Measurements from ENCODE around the gene OR2H2.

The OR2H2 gene

DNA sequence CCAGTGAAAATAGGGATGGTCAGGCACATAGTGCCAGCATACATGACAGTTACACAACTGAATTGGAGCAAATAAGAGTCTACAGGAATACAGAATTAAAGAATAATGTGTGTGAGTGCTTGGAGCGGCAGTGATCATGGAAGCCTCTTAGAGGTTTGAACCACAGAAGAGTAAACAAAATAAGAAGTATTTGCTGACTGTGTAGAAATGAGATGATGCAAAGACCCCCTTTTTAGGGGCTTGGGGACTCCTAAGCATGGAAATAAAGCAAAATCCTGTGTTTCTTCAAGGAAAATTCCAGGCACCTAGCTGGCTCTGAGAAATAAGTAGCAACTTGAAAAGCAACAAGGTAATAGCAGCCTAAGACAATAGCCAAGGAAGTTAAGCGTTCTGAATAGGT lies 6.8 kb downstream of the OR2H2 start:
- DNase-seq (ENCODE audit: low read depth): no peak

DNA sequence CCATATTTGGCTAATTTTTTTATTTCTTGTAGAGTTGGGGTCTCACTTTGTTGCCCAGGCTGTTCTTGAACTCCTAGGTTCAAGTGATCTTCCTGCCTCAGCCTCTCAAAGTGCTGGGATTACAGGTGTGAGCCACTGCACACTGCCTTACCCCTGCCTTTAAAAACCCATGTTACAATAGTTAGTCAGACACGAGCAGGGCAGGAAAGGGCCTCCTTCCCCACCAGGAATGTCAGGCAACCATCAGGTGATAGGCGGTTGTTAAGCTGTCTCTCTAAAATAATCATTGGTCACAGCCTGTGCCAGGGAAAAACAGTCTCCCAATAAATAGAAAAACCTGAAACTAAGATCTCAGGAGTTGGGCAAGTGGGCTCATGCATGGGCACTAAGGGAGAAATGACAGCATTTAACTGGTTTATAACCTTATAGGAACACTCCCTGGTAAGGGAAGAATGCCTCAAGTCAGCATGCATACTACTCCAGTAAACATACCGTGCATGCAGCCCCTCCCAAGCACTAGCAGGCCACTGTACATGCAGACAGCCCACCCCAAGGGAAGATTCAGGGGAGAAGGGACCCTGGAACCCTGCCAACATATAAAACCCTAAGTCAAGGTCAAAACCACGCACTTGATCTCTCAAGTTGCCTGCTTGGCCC lies 8.4 kb downstream of the OR2H2 start:
- DNase-seq (ENCODE audit: low read depth): no peak

DNA sequence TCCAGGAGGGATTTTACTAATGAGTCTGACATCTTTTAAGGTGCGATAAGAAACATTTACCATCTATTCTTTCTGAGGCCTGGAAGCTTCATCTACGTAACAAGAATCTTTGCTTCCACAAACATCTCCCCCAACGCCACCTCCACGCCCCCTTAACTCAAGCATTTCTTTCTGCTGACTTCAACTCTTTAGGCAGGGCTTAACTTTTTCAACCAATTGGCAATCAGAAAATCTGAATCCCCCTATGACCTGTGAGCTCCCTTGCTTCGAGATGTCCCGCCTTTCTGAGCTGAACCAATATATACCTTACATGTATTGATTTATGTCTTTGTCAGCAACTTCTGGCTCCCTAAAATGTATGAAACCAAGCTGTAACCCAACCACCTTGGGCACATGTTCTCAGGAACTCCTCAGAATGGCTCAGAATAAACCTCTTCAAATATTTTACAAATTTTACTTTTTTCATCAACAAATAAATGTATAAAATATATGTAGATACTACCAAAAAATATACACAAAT lies 11.5 kb downstream of the OR2H2 start:
- no peak for DNase-seq (ENCODE audit: low read depth)

DNA sequence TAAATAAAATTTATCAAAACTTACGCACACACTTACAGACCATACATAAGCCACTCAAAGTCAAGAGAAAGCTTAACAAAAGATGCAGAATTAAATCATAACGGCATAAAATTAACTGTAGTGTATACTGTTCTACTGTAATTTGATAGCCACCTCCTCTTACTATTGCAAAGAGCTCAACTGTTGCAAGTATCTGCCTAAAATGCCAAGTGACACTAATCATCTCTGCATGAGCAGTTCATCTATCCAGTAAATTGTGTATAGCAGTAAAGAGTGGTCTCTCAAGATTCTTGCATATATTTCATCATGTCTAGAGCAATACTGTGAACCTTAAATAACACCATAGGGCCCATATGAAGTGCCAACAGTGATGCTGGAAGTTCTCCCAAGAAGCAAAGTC lies 12.3 kb downstream of the OR2H2 start:
- no peak for DNase-seq (ENCODE audit: low read depth)

DNA sequence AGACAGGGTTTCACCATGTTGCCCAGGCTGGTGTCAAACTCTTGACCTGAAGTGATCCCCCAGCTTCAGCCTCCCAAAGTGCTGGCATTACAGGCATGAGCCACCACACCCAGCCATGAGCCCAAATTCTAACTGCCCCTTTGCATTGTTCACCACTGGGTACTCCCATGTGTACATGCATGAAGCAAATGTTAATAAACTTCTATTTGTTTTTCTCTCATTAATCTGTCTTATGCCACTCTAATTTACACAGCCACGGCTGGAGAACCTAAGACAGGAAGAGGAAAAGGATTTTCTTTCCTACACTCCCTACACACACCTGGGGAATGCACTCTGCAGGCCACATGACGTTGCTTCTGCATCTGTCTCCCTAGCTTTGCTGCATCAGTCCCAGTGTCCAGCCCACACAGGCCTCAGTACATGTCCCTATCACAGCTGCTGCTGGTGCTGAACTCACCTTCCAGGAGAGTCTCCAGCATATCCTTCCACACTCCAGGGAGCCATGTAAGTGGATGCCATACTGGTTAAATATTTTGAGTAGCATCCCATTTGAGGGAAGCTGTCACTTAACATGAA lies 13.3 kb downstream of the OR2H2 start:
- no peak for DNase-seq (ENCODE audit: low read depth)

DNA sequence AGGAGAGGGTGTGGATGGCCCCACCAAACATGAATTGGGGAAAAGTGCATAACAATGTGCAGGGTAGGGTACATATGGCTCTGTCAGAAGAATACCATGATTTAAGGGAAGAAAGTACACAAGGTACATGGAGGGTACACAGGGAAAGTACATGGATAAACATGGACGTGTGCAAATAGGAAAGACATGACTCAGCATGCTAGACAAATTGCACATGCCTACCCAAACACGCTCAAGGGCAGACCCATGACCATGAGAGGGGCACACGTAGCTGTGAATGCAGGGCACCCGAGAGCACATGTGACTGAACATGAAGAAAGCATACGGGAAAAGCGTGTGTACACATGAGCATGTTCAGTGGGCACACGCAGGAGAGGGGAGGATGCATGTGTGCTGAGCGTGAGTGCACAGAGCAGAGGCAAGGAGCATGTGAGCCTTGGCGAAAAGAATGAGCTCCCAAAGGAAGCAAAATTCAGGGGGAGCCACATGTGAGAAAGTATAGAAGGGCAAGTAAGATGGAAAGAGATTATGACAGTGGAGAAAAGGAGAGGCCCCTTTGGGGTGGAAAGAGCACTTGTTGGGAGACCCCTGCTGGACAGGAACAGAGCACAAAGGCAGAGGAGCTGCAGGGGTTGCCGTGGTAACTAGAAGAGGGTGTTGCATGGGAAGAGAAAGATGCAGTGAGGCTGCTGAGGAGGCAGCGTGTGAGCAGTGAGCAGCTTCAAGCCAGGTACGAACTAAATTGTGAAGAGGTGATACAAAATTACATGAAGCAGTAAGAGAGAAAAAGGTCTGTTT lies 17.8 kb downstream of the OR2H2 start:
- DNase-seq (ENCODE audit: low read depth): no peak

DNA sequence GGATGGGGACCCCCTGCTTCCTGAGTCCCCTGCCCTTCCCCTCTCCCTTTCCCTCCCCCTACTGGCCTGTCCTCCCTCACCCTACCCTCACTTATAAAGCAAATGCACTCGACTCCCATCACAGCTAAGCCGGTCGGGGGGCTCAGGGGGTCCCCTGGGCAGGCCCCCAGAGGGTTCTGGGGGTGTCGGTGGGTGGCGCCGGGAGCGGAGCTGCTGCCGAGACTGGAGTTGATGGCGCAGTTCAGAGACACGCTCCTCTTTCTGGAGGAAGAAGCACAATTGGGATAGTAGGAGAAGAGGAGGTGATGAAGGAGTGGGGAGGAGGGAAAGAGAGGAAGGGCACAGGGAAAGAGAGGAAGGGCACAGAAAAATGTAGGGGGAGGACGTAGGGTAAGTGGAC lies 18.5 kb downstream of the OR2H2 start:
- DNase-seq (ENCODE audit: low read depth): no peak

DNA sequence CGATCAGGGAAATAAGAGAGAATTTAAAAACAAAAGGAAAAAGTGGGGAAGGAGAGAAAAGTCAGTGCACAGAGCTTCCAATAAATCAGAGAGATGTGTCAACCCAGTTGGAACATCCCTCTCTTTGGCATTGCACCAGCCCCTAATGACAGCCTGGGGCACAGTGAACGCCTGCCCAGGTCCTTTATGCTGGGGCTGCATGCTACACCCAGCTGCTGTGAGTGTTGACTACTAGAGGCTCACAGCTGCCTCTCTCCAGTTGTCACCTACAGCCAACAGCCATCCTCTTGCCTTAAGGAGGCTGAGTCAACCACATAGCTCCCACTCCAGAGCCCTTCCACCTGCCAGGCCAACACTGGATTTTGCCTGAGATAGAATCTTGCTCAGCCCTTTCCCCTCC lies 19.0 kb downstream of the OR2H2 start:
- no peak for DNase-seq (ENCODE audit: low read depth)

DNA sequence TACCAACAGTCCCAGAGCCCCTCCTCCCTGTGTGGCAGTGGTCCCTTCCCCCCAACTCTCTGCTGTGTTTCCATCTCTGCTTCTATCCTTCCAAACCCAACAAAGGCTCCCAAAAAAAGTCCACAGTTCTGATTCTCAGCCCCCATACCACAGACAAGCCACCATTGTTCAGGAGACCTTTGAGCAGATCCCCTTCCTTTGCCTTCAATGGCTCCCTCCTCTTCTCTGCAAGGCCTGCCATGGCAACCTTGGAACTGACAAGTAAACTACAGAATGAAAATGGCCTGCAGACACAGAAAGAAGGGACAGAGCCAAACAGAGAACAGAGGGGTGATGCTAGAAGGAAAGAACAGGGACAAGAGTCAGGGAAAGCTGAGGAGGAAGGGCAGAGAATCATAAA lies 23.2 kb downstream of the OR2H2 start:
- no peak for DNase-seq (ENCODE audit: low read depth)

DNA sequence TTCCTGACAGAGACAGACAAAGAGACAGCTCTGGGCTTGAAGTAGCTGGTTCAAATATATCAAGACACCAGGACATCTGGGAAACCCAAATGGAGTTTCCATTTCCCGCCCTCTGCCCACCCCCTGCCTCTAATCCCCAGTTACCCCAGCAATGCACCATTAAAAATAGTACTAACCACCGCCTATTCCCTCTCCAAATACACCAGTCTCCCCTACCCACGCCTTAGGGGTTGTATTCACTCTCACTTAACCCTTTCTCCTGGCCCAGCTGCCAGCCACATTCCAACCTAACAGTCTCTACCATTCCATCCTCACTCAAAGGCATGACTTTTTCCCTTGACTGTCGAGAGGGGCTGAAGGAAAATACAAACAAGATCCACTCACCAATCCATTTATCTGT lies 25.6 kb downstream of the OR2H2 start:
- DNase-seq (ENCODE audit: low read depth): no peak

DNA sequence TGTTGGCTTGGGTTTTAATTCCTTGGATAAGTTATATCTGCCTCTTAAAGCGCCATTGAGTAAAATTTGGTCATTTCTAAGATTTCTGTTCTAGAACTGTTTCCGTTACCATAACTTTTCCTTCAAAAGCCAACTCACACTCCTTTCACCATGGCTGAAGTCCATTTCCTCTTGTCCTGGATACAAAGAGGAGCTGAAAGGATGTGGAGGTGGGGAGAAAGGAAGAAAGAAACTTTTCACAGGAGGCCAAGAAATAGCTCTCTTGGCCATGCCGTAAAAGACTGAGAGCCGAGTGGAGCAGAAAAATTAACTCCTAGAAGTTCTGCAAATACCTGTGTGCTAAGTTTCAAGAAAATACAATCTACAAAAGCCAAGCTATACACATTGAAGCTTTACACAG lies 26.5 kb downstream of the OR2H2 start:
- DNase-seq (ENCODE audit: low read depth): no peak

DNA sequence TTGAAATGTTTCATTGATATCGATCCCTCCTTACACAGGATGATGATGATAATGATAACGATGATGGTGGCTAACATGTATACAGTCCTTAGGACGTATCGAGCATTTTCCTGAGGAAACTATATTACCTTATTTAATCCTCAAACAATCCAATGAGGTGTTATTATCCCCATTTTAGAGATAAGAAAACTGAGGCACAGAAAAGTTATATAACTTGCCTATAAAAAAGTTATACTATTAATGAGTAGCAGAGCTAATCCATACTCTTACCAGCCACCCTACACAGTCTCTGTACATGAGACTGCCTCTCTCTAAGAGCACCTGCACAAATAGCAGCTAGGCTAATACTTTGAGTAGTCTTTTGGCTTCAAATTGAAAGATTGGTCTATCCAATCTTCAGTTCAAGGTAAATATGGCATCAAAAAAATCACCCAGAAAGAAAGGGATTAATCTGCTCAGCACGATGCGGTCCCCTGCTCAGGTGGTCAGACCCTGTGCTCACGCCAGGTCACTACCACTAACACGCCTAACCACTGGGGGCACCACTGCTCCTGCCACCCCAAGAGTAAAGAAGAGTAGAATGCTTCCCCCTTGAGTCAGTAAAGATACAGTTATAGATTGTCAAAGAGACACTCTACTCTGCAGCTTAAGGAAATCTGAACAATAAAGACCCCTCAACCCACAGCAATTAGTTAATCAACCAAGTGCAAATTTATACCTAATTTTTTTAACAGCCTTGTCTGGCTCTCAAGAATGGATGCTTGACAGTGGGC lies 33.0 kb downstream of the OR2H2 start:
- no peak for DNase-seq (ENCODE audit: low read depth)

DNA sequence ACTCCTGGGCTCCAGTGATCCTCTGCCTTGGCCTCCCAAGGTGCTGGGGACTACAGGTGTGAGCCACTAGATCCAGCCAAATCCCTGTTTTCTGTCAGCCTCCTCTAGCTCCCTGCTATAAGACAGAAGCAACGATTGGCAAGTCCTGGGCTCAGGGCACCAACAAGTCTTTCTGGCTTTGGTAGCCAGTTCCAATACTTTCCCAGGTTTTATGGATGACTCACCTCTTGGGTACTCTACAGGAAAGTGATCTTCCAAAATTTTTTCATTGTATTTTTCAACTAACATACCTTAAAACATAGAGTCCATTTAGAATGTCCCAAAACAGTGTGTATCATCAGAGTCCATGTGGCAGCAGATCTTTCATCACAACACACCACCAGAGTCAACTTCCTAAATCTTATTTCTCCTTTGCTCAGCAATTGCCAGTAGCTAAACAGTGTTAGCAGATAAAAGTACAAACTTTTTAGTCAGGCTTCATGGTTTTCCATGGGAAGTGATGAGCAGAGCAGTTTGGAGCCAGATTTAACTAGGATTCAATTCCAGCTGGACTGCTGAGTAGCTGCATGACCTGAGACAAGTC lies 34.7 kb downstream of the OR2H2 start:
- no peak for DNase-seq (ENCODE audit: low read depth)

DNA sequence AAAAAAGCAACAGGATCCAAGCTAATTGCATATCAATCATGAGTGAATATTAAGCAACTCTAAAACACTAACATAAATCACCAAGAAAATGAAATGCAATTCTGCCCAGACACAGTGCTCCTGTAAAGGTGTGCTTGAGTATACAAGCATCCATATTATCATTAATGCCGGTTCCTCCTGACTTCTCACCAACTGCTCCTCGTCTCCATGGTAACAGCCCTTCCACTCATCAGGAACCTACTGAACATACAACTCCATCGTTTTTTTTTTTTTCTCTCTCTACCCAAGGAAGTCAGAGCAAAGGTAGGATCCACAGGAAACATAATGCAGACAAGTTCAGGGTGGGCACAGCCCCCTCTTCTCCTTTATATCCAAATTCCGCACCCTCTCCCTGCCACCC lies 35.7 kb downstream of the OR2H2 start:
- no peak for DNase-seq (ENCODE audit: low read depth)

DNA sequence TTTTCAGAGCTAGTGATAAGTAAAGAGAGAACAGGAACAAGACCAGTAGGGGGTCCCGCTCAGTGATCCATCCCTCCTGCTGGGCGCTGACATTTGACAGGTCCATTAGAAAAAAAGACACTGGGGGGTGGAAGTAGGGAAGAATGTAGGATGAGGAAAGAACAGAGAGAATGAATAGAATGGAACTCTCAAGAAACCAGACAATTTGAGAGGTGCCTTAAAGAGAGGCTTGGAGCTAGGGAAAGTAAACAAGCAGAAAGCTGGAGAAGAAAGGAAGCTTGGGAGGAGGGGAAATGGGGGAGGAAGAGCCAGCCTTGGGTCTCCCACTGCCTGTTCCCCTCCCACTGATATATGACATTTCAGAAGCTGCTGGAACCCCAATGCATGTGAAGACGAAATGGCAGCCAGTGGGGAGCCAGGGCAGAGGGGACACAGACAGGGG lies 39.6 kb downstream of the OR2H2 start:
- no peak for DNase-seq (ENCODE audit: low read depth)

DNA sequence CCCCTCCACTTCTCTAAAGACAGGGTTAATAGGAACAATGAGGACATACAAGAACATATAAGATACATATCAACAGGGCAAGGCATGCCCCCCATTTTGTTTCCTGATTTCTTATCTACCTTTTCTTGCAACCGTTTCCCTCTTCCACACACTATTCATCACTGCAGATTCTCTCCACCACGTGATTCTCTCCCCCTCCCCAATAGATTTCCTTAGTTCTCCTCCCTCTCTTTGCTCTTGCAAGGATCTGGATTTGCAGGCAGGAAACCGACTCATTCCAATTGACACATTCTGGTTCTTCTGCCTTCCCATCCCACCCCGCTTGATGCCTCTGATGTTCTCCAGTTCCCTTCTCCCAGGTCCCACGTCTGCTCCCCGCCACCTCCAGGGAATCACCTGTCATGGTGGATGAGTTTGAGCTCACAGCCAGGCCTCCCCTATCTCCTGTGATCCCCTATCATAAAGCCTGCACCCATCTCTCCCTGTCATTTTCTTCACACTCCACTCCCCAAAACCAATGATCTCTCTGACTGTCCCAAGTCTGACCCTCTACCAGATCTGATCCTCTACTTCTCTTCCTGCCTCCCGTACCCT lies 40.5 kb downstream of the OR2H2 start:
- DNase-seq (ENCODE audit: low read depth): no peak

DNA sequence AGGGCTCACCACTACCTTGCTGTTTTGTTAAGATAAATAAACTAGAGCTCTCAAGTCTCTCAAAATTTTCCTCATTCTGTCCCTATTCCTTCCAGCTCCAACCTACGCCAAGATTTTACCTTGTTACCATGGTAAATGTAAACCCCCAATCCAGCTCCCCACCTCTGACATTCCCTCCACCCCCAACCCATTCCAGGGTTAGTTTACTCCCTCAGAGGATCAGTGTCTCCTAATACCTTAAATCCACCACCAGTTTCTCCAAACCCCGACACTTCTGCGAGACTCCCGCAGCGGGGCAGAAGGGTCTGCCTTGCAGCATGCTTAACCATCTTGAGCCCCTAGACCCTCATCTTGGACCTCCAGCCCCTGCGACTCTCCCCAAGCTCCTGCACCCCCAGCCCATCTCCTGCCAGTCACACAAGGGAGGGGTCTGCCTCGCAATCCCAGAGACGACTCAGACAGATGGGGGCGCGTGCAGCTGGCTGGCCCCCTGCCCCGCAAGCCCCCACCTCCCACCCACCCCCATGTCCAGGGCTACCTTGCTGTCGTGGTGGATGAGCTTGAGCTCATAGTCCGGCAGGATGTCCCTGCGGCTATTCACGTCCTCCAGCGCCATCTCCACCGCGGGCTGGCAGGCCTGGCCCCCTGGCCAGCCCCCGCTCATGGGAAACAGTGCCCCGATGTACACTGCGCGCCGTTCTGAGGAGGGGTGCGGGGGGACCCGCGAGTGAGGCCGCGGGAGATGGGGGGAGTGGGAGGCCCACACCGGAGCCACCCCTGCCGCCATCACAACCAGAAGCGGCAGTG lies 42.2 kb downstream of the OR2H2 start:
- no peak for DNase-seq (ENCODE audit: low read depth)

DNA sequence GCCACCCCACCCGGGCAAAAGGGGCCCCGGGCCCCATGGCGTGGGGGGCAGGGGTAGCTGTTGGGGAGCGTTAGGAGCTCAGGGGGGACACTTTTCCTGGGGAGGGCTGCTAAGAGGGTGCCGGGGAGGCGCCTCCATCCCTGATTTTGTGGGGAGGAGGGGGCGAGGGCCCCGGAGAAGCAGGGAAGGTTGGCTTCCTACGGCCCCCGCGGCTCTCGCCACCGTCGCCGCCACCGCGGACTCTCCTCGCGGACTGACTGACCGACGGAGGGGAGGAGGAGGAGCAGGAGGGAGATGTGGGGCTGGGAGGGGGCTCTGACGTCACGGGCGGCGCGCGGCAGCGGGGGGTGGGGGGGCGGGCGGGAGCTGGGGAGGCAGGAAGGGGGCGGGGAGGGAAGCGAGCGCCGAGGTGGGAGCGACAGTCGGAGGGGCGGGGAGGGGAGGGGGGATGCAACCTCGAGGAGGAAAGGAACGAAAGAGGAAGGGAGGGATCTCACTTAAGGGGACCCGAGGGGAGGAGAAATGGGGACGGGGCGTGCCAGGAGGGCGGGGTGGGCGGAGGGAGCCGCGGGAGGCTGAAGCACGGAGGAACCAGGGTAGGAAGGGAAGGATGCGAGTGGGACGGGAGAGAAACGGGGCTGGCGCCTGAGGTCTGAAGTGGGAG lies 43.0 kb downstream of the OR2H2 start:
- peak; percentile 37 for DNase-seq (ENCODE audit: low read depth)

DNA sequence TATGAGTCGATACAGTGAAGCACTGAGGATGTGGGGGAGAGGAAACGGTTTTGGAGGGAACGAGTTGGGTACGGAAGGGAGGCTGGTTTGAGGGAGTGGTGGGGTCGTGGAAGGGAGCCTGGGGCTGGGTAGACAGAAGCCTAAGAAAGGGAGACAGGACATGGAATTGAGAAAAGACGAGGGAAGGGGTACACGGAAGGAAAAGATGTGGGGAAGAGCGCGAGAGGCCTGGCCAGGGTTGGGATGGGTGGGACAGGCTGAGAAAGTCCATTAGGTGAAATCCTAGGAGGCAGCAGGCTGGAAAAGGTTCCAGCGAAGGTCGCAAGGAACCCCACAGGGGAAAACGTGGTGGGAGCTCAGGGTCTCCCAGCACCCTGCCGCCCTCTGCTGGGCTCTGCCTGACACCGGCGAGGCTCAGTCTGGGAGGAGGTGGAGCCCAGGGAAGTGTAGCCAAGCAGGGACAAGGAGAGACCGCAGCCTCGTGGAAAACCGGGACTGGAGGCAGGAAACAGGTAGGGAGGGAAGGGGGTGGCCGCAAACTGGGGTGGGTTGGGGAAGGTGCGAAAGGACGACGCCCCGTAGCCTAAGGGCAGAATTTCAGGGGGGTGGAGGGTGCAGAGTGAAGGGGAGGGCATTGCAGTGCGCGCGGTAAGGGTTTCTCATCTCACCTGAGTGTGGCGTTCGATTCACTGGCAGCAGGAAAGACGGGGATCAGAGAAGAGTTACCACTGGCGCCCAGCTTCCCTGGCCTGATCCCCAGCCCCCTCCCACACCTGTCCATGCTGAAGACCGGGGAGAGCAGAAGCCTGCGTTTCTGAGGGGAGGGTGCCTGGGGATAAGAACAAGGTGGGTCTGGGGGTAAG lies 43.7 kb downstream of the OR2H2 start:
- DNase-seq (ENCODE audit: low read depth): peak; percentile 44

Measured in activated T-helper 9 cell treated with anti-CD3 and anti-CD28 coated beads, Interleukin-2, amount 50 U/mL, for 16 hours (primary cell).